ENCODE measurements around the gene LRFN4.

DNA sequence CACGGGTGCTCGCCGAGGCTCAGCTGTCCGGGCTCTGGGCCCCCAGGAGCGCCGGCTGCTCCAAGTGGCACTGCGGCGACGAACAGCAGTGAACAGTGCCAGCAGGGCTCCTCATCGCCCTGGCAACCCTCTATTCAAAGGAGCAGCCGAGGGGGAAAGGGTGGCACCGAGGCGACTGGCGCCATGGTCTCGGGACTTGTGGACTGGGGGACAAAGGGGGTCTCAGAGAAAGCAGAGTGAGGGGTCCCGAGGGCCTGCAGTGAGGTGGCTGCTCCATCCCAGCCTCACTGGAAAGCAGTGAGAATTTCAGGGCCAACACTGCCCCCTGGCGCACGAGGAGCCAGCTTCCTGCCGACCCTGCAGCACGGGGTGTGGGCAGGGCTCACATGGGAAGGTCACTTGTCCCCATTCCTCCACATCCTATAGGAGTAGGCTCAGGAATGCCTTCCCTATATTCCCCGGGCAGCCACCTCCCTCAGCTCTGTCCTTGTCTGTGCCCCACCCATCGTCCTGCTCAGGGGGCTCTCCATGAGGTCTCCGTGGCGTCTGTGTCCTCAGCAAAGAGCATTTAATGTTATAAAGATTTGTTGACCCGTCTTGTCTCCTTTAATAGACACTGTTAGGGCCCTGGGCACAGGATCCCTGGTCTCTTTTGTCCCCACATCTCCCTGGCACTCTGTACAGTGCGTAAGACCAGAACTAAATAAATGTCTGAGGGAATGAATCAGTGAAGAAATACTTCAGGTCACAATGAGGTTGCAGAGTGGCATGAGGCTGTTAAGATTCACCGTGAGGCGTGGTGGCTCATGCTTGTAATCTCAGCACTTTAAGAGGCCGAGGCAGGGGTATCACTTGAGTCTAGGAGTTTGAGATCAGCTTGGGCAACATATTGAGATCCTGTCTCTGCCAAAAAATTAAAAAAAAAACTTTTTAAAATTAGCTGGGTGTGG is 26.4 kb downstream of the LRFN4 start:
- TF ChIP-seq TAF1 (IDR thresholded peaks at IDR 0.05; ENCODE audit: low read depth, low read length) (no peak), POLR2A (IDR thresholded peaks at IDR 0.05; ENCODE audit: low read depth, low read length) (no peak), PAX5 (IDR thresholded peaks at IDR 0.05; ENCODE audit: insufficient read depth, low read length, severe bottlenecking) (no peak), SPI1 (IDR thresholded peaks at IDR 0.05; ENCODE audit: low read depth, low read length) (no peak)
